Tibial nerve (tissue), 4 donors: ENCODE data around the gene PRPSAP2. TPM values are rescaled to one million over a fixed set of nuclear protein-coding genes. Genes with fewer than 3 reads are reported as not detected.

Experiments
- DNase-seq, 2 donors: peaks; one replicate each; pipeline ENCODE4 v3.0.0-alpha.2; 2019; ENCODE audit warnings: low spot score in 2 of 2
- H3K27ac ChIP-seq, 4 donors: fragments of 200-600 bp; sonication (generic) in 3 of 4; one replicate each; pipeline ENCODE4 v1.5.1; 2017 to 2019; ENCODE audit warnings: mild to moderate bottlenecking in 1 of 4
- H3K27me3 ChIP-seq, 2 donors: fragments of 200-600 bp; sonication (generic) in 1 of 2; one replicate each; pipeline versions ENCODE4 v1.5.1 to v1.6.0; 2017 to 2019
- H3K36me3 ChIP-seq, 3 donors: fragments of 200-600 bp; sonication (generic); one replicate each; pipeline ENCODE4 v1.5.1; 2018 to 2019
- H3K4me1 ChIP-seq, 4 donors: fragments of 200-600 bp; sonication (generic) in 3 of 4; one replicate each; pipeline ENCODE4 v1.5.1; 2017 to 2019
- H3K4me3 ChIP-seq, 4 donors: fragments of 200-600 bp; sonication (generic) in 3 of 4; one replicate each; pipeline ENCODE4 v1.5.1; 2017 to 2019; ENCODE audit warnings: mild to moderate bottlenecking in 1 of 4, moderate library complexity in 1 of 4
- H3K9me3 ChIP-seq, 4 donors: fragments of 200-600 bp; sonication (generic) in 3 of 4; one replicate each; pipeline ENCODE4 v1.5.1; 2017 to 2019
- EP300 ChIP-seq, 2 donors: sonication (generic); formaldehyde crosslinking; IDR thresholded peaks; one replicate each; pipeline ENCODE4 v1.6.1; 2017; ENCODE audit warnings: antibody characterized with exemption in 2 of 2, mild to moderate bottlenecking in 1 of 2
- POLR2A ChIP-seq, 2 donors: fragments of 450-650 bp; IDR thresholded peaks; one replicate each; pipeline ENCODE4 v1.6.1; 2017; ENCODE audit warnings: antibody characterized with exemption in 2 of 2, mild to moderate bottlenecking in 2 of 2, moderate library complexity in 2 of 2
- WGBS, 2 donors: methylation state at CpG; one replicate each; pipeline ENCODE4 v1.1.5; 2018; 5-methylcytosine and 5-hydroxymethylcytosine counted together
- total RNA-seq, 4 donors: library from RNA; depleted of rRNA; stranded (reverse); fragments of >200 nt; gene quantifications; one replicate each; pipeline ENCODE4 v1.1.0, GENCODE V29; 2016
- TF ChIP-seq, protein P1 (sequence below), 5 experiments: fragments of 200-600 bp in 3 of 5; fragments of 450-650 bp in 2 of 5; sonication (generic) in 3 of 5; IDR thresholded peaks; one replicate each; pipeline ENCODE4 v1.5.1; 2016 to 2019; ENCODE audit warnings: antibody characterized with exemption in 5 of 5, mild to moderate bottlenecking in 3 of 5, moderate library complexity in 2 of 5

Gene PRPSAP2
- total RNA-seq, 4 donors from 2014 or later: 31.4 to 35.1 (median 33.7) TPM

DNA sequence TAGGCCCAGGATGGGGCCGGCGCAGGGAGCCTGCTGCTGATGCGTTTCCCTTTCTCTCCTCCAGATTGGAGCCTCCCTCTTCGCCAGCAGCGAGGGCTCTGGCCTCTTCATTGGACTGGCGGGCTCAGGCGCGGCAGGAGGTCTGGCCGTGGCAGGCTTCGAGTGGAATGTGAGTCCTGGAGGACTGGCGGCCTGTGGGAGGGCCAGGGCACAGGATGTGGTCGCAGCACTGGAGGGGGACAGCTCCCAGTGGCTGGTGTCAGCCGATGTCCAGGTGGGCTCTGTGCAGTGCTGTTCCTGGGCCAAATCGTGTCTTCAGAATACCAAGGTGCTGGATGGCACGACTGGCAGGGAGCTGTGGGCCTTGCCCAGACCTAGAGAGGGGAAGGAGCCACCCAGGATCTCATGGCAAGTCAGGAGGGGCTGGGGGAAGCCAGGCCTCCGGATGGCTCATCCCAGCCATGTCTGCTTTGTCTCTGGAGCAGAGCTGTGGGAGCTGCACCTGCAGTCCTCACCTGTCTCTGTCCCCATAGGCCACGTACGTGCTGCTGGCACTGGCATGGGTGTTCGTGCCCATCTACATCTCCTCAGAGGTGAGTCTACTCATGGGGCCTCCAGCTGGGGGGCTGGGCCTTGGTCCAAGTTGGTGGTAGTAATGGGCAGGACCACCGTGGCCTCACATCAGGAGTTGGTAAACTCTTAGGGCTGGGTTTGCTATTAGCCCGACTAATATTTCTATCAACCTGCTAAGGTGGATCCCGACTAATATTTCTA lies 101.3 kb downstream of the PRPSAP2 start:
- no peak for DNase-seq
- Histone ChIP-seq H3K36me3 (no peaks in the 10 kb centered on the region), H3K4me1 (peaks cover 0 to 11% (median 0%) of the 10 kb centered on the region in 4 donors), H3K27me3 (no peaks in the 10 kb centered on the region), H3K9me3 (no peaks in the 10 kb centered on the region), H3K27ac (no peak overlapping the region), H3K4me3 (no peak overlapping the region)
- WGBS, 2 donors: 69 to 82% methylated on average over 17 to 19 of the region's 22 CpGs
- no peak for TF ChIP-seq EP300 (IDR thresholded peaks at IDR 0.05)
- TF ChIP-seq POLR2A (IDR thresholded peaks at IDR 0.05): no peak
- TF ChIP-seq, protein P1, sequence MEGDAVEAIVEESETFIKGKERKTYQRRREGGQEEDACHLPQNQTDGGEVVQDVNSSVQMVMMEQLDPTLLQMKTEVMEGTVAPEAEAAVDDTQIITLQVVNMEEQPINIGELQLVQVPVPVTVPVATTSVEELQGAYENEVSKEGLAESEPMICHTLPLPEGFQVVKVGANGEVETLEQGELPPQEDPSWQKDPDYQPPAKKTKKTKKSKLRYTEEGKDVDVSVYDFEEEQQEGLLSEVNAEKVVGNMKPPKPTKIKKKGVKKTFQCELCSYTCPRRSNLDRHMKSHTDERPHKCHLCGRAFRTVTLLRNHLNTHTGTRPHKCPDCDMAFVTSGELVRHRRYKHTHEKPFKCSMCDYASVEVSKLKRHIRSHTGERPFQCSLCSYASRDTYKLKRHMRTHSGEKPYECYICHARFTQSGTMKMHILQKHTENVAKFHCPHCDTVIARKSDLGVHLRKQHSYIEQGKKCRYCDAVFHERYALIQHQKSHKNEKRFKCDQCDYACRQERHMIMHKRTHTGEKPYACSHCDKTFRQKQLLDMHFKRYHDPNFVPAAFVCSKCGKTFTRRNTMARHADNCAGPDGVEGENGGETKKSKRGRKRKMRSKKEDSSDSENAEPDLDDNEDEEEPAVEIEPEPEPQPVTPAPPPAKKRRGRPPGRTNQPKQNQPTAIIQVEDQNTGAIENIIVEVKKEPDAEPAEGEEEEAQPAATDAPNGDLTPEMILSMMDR (IDR thresholded peaks at IDR 0.05): no peak

DNA sequence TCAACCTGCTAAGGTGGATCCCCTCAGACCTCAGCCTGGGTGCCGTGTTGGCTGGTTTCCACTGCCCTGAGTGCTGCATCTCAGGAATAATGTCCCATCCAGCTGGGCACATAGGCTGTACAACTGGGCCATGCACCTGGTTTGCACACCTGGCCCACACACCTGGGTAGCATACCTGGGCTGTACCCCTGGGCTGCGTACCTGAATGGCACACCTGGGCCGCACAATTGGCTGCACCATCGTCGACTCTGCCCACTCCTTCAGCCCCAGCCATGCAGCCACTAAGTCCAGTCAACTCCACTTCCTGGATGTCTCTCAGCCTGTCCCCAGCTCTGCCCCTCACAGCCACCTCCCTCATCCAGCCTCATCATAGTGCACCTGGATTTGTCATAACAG lies 101.9 kb downstream of the PRPSAP2 start:
- TF ChIP-seq POLR2A (IDR thresholded peaks at IDR 0.05) (no peak), EP300 (IDR thresholded peaks at IDR 0.05) (no peak)
- TF ChIP-seq, protein P1 (IDR thresholded peaks at IDR 0.05): no peak
- no peak overlapping the region for H3K27ac ChIP-seq
- peaks cover 0 to 11% (median 0%) of the 10 kb centered on the region in 4 donors for H3K4me1 ChIP-seq
- 98% methylated on average over 5 of the region's 5 CpGs for WGBS, 2 donors
- no peak for DNase-seq
- no peaks in the 10 kb centered on the region for H3K9me3 ChIP-seq
- no peak overlapping the region for H3K4me3 ChIP-seq
- H3K36me3 ChIP-seq: no peaks in the 10 kb centered on the region
- no peaks in the 10 kb centered on the region for H3K27me3 ChIP-seq

DNA sequence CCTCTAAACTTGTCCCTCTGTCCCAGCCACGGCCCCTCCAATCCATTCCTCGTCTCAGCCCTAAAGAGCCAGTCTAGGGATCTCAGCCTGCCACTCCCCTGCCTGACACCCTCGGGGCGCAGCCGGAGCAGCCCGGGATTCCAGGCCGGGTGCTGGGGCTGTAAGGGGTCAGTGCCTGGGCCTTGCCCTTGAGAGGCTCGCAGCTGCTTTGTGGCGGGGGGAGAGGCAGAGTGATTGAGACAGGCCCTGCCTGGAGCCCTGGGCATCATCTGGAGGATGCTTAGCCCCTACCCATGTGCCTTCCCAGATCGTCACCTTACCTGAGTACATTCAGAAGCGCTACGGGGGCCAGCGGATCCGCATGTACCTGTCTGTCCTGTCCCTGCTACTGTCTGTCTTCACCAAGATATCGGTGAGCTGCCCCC lies 102.3 kb downstream of the PRPSAP2 start:
- 75 to 85% methylated on average over 15 of the region's 15 CpGs for WGBS, 2 donors
- Histone ChIP-seq H3K4me3 (no peak overlapping the region), H3K4me1 (peaks cover 0 to 11% (median 0%) of the 10 kb centered on the region in 4 donors), H3K27me3 (no peaks in the 10 kb centered on the region), H3K27ac (no peak overlapping the region), H3K36me3 (no peaks in the 10 kb centered on the region), H3K9me3 (no peaks in the 10 kb centered on the region)
- no peak for DNase-seq
- TF ChIP-seq EP300 (IDR thresholded peaks at IDR 0.05): no peak
- TF ChIP-seq, protein P1 (IDR thresholded peaks at IDR 0.05): no peak
- TF ChIP-seq POLR2A (IDR thresholded peaks at IDR 0.05): no peak

DNA sequence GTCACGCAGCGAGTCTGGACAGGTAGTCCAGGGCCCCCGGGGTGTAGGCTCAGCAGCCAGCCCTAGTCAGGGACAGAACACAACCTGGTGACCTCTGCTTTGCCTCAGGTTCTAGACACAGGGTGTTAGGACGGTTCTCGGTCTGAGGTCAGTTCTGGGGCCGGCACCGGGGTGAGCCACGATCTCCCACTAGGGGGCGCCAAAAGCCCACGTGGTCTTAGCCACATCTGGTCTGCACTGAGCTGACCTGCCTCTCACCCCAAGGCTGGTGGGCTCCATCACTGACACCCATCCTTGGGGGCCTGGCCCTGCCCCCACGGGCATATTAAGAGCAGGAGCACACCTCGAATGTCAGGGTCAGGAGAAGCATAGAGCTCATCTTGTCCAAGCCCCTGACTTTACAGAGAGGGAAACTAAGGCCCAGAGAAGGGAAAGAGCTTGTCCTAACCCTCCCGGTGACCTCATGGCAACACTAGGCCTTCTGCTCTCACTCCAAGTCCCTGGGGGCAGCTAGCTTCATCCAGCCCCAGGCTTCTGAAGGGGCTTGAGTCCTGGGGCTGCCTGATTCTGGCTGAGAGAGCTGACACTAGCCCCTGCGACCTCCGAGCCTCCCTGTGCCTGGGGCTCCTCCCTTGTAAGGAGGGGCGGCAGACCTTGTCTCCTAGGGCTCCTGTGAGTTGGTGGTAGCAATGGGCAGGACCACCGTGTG lies 103.0 kb downstream of the PRPSAP2 start:
- no peak overlapping the region for H3K27ac ChIP-seq
- H3K27me3 ChIP-seq: no peaks in the 10 kb centered on the region
- 42 to 61% methylated on average over 8 to 17 of the region's 17 CpGs for WGBS, 2 donors
- no peaks in the 10 kb centered on the region for H3K9me3 ChIP-seq
- peak; percentile 55 to 73 for DNase-seq
- H3K36me3 ChIP-seq: no peaks in the 10 kb centered on the region
- H3K4me1 ChIP-seq: peaks cover 0 to 11% (median 0%) of the 10 kb centered on the region in 4 donors
- H3K4me3 ChIP-seq: no peak overlapping the region
- TF ChIP-seq POLR2A (IDR thresholded peaks at IDR 0.05) (no peak), EP300 (IDR thresholded peaks at IDR 0.05) (no peak)
- TF ChIP-seq, protein P1 (IDR thresholded peaks at IDR 0.05): peak; percentile 73 to 96 (median 87)
